ENCODE results near the gene NPAS4. TPM values are rescaled to one million over a fixed set of nuclear protein-coding genes. Genes with fewer than 3 reads are reported as not detected.

Gene NPAS4
- total and polyA plus RNA-seq, 11 donors: 0.04 to 0.75 TPM; not detected in 9

- peaks cover 0 to 35% (median 12%) of the 10 kb centered on the region in 12 donors for H3K4me1 ChIP-seq
- 35 to 44% (median 44%) methylated on average over 15 to 19 of the region's 19 CpGs for WGBS, 4 donors
- no peaks in the 10 kb centered on the region for H3K27me3 ChIP-seq
- peaks cover 0 to 3% (median 0%) of the 10 kb centered on the region in 9 donors for H3K36me3 ChIP-seq
- intact Hi-C loops (cut with DNase I): loop anchor here in 1 of 10 donors (2.0 kb wide), 1 partner anchor 27 kb away; the partner anchor contains the start of gene MRPL11
- ATAC-seq (no peak), DNase-seq (no peak)
- peaks cover 0 to 12% (median 0%) of the 10 kb centered on the region in 12 donors for H3K9me3 ChIP-seq
- no peak for TF ChIP-seq CTCF (IDR thresholded peaks at IDR 0.05)
- no peak for TF ChIP-seq POLR2A (IDR thresholded peaks at IDR 0.05)
- peak overlapping the region in 10 of 12 donors; percentile 51 to 88 (median 74) for H3K4me3 ChIP-seq
- peak overlapping the region in 9 of 12 donors; percentile 60 to 87 (median 75) for H3K27ac ChIP-seq
These were observed 44.8 kb downstream of the NPAS4 start for GRCh38 chr11:66465373-66466224.

- WGBS, 4 donors: 0 to 2% (median 1%) methylated on average over 21 to 63 of the region's 63 CpGs
- ATAC-seq: peak; percentile 98 to 99 (median 98)
- Histone ChIP-seq H3K36me3 (peaks cover 0 to 12% (median 4%) of the 10 kb centered on the region in 9 donors), H3K27me3 (no peaks in the 10 kb centered on the region), H3K4me1 (peaks cover 0 to 35% (median 12%) of the 10 kb centered on the region in 12 donors), H3K9me3 (peaks cover 0 to 12% (median 0%) of the 10 kb centered on the region in 12 donors), H3K27ac (peak within 1 kb of the TSS in 11 of 12 donors; percentile 52 to 87 (median 73)), H3K4me3 (peak within 1 kb of the TSS; percentile 51 to 88 (median 72))
- intact Hi-C loops (cut with DNase I): loop anchor here in 1 of 10 donors (2.0 kb wide), 1 partner anchor 28 kb away; the partner anchor contains the start of gene MRPL11
- TF ChIP-seq CTCF (IDR thresholded peaks at IDR 0.05) (no peak), POLR2A (IDR thresholded peaks at IDR 0.05) (peak in 1 of 2 donors; percentile 73)
- peak; percentile 91 to 97 (median 94) for DNase-seq
These were observed 45.6 kb downstream of the NPAS4 start, which contains the start of gene PELI3 for GRCh38 chr11:66466225-66467033. Gene PELI3, plus strand, starts transcription at chr11:66466905. Its CDS starts 1,224 bp downstream, at chr11:66468129.

GRCh38 chr11:66467034-66467659 lies 46.3 kb downstream of the NPAS4 start:
- H3K9me3 ChIP-seq: peaks cover 0 to 12% (median 0%) of the 10 kb centered on the region in 12 donors
- WGBS, 4 donors: 2 to 13% (median 3%) methylated on average over 13 to 72 of the region's 72 CpGs
- intact Hi-C loops (cut with DNase I): loop anchor here in 1 of 10 donors (2.0 kb wide), 1 partner anchor 28 kb away; the partner anchor contains the start of gene MRPL11
- H3K27me3 ChIP-seq: no peaks in the 10 kb centered on the region
- TF ChIP-seq CTCF (IDR thresholded peaks at IDR 0.05): peak in 5 of 12 donors; percentile 10 to 45 (median 27)
- TF ChIP-seq POLR2A (IDR thresholded peaks at IDR 0.05): no peak
- H3K36me3 ChIP-seq: peaks cover 0 to 17% (median 4%) of the 10 kb centered on the region in 9 donors
- peak overlapping the region; percentile 51 to 88 (median 72) for H3K4me3 ChIP-seq
- H3K4me1 ChIP-seq: peaks cover 0 to 35% (median 12%) of the 10 kb centered on the region in 12 donors
- H3K27ac ChIP-seq: peak overlapping the region in 6 of 12 donors; percentile 14 to 87 (median 74)
- peak in 1 of 5 donors; percentile 45 for DNase-seq
- ATAC-seq: peak in 2 of 4 donors; percentile 14 to 15

All from heart left ventricle (tissue), 16 donors.